SU-DHL-6 (cell line): ENCODE results near the gene SPRY2.

Source experiments
- H2AFZ ChIP-seq: fragments of 200-600 bp; sonication (generic); 2 replicates; pipeline ENCODE4 v1.6.1; 2014; ENCODE audit warnings: low read depth, mild to moderate bottlenecking, moderate library complexity, mixed read lengths, antibody characterized with exemption, low read length; ENCODE audit not compliant: severe bottlenecking
- H3F3A ChIP-seq: fragments of 200-600 bp; shearing (Covaris generic); 2 replicates; pipeline ENCODE4 v1.6.0; 2016; ENCODE audit warnings: antibody characterized with exemption, mild to moderate bottlenecking; ENCODE audit not compliant: insufficient read depth
- H3K27ac ChIP-seq: fragments of 200-600 bp; sonication (generic); 2 replicates; pipeline ENCODE4 v1.5.1; 2016; ENCODE audit warnings: low read depth, mild to moderate bottlenecking, low read length, moderate library complexity, mixed read lengths
- H3K27me3 ChIP-seq: fragments of 200-600 bp; sonication (generic), shearing (Covaris generic); 2 replicates; pipeline ENCODE4 v1.6.0; 2014; ENCODE audit warnings: mild to moderate bottlenecking, low read length
- H3K36me3 ChIP-seq: fragments of 200-600 bp; sonication (generic); 2 replicates; pipeline ENCODE4 v1.6.1; 2014; ENCODE audit warnings: mild to moderate bottlenecking, low read length, mixed read lengths
- H3K4me2 ChIP-seq: fragments of 300-600, 200-600 bp; shearing (Covaris generic), sonication (generic); 2 replicates; pipeline ENCODE4 v1.6.0; 2014; ENCODE audit warnings: low read length, low read depth, mild to moderate bottlenecking; ENCODE audit not compliant: poor library complexity, severe bottlenecking
- H3K4me3 ChIP-seq: fragments of 200-600 bp; sonication (generic); 2 replicates; pipeline ENCODE4 v1.5.1; 2014; ENCODE audit warnings: antibody characterized with exemption, low read length, mild to moderate bottlenecking, mixed read lengths; ENCODE audit not compliant: insufficient read depth, poor library complexity, severe bottlenecking
- H3K79me2 ChIP-seq: fragments of 200-600 bp; sonication (generic); 2 replicates; pipeline ENCODE4 v1.6.1; 2014; ENCODE audit warnings: mild to moderate bottlenecking, low read length, moderate library complexity; ENCODE audit not compliant: insufficient read depth
- H3K9ac ChIP-seq: fragments of 200-600 bp; sonication (generic); 2 replicates; pipeline ENCODE4 v1.7.0; 2014; ENCODE audit warnings: mild to moderate bottlenecking, low read length
- H3K9me2 ChIP-seq: fragments of 200-600 bp; sonication (generic); replicated peaks from 2 replicates; pipeline ENCODE4 v1.6.1; 2014; ENCODE audit warnings: low read length; ENCODE audit not compliant: insufficient read depth
- H3K9me3 ChIP-seq: fragments of 200-600 bp; sonication (generic); 2 replicates; pipeline ENCODE4 v1.6.1; 2014; ENCODE audit warnings: low read length, mixed read lengths; ENCODE audit not compliant: insufficient read depth
- H4K20me1 ChIP-seq: fragments of 200-600 bp; sonication (generic); 2 replicates; pipeline ENCODE4 v1.6.1; 2014; ENCODE audit warnings: low read depth, mild to moderate bottlenecking, antibody characterized with exemption, low read length, moderate library complexity, mixed read lengths
- CTCF ChIP-seq: fragments of 200-600 bp; sonication (generic); IDR thresholded peaks from one replicate; pipeline ENCODE4 v1.5.1; 2017; ENCODE audit warnings: antibody characterized with exemption, mild to moderate bottlenecking, low read length, moderate library complexity; ENCODE audit not compliant: insufficient read depth, poor library complexity, severe bottlenecking
- EZH2phosphoT487 ChIP-seq: fragments of 200-600 bp; sonication (generic), shearing (Covaris generic); conservative IDR thresholded peaks from 2 replicates; pipeline ENCODE4 v1.6.1; 2018; ENCODE audit warnings: mild to moderate bottlenecking, antibody characterized with exemption, low read length, moderate library complexity, mixed read lengths

Gene SPRY2

GRCh38 chr13:80296638-80297037 is 44.3 kb downstream of the SPRY2 start:
- H3K4me2 ChIP-seq, result no peak overlapping the region
- no peak overlapping the region for H3K27ac ChIP-seq
- no peak overlapping the region for H3K9ac ChIP-seq

GRCh38 chr13:80290591-80290990 is 50.3 kb downstream of the SPRY2 start:
- Histone ChIP-seq H4K20me1 (no peaks in the 10 kb centered on the region), H3K9ac (no peak overlapping the region), H3K27ac (no peak overlapping the region), H3K36me3 (no peaks in the 10 kb centered on the region), H3F3A (no peaks in the 10 kb centered on the region), H3K4me2 (no peak overlapping the region), H3K79me2 (no peaks in the 10 kb centered on the region), H2AFZ (no peak overlapping the region), H3K4me3 (no peak overlapping the region), H3K9me2 (no peaks in the 10 kb centered on the region), H3K9me3 (no peaks in the 10 kb centered on the region), H3K27me3 (no peaks in the 10 kb centered on the region)
- no peak for TF ChIP-seq EZH2phosphoT487
- no peak for TF ChIP-seq CTCF

More at GRCh38 chr13:80296638-80297037, 44.3 kb downstream of the SPRY2 start:
- no peaks in the 10 kb centered on the region for H3K9me3 ChIP-seq
- no peaks in the 10 kb centered on the region for H4K20me1 ChIP-seq
- no peaks in the 10 kb centered on the region for H3K36me3 ChIP-seq
- H3K79me2 ChIP-seq, result no peaks in the 10 kb centered on the region
- H2AFZ ChIP-seq, result no peak overlapping the region
- H3F3A ChIP-seq, result no peaks in the 10 kb centered on the region
- H3K4me3 ChIP-seq, result no peak overlapping the region
- no peaks in the 10 kb centered on the region for H3K9me2 ChIP-seq
- TF ChIP-seq CTCF, result no peak
- no peak for TF ChIP-seq EZH2phosphoT487
- no peaks in the 10 kb centered on the region for H3K27me3 ChIP-seq
